GM04504 (cell line): ENCODE results near the gene ERBB4.
"Not testable (repeated sequence)": the region's sequence is repeated elsewhere in the genome, so short reads cannot be mapped to it uniquely, and the experiment has no call there.

Experiments used
- DNase-seq: peaks from one replicate; pipeline ENCODE4 v3.0.0-alpha.2; 2012; ENCODE audit warnings: low read depth

ERBB4 gene

DNA sequence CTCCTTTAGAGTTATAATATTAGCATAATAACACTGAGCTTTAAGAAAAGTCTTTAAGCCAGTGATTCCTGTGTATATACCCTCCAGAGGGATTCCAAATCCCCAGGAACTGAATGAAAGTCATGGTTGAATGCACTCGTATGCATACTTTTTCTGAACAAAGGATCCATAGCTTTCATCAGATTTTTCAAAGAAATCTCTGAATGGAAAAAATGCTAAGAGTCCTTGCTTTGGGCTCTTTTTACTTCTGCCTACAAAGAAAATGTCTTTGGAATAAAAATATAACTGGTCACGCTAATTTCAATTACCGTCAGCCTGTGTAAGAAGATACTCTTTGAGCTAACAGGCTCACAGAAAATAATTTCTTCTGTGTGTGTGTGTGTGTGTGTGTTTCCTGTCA is 939.5 kb downstream of the ERBB4 start:
- no peak for DNase-seq

DNA sequence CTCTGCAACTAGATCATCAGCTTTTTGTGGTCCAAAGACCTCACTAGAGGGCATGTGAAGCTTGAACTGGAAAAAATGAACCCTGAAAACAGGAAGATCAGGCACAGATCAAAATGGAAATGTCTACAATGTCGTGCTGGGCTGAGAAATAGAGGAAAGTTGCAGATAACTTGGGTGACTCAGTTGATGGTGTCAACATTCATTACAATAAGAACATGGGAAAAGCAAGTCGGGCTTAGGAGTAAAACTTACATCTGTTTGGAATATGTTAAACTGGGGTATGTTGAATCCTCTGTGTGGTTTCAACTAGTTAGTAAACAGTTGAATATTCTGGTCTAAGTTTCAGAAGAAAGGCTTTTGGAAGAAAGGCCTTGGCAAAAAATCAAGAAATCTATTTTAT is 940.4 kb downstream of the ERBB4 start:
- DNase-seq: no peak

DNA sequence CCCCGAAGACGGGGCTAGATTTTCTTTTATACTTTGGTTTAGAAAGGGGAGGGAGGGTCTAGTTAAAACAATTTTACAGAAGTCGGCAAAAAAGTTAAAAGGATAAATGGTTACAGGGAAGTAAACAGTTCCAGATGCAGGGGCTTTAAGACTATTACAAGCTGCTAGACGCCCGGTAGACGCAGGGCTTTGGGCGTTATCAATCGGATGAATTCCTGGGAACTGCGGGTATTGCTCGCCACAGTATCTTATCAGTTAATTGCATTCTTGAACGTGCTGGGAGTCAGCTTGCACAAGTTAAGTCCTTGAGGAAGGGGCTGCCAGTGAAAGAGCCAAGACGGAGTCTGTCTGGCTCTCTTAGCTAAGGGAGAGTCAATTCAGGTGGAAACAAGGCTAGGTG is 946.6 kb downstream of the ERBB4 start:
- DNase-seq: not testable (repeated sequence)

DNA sequence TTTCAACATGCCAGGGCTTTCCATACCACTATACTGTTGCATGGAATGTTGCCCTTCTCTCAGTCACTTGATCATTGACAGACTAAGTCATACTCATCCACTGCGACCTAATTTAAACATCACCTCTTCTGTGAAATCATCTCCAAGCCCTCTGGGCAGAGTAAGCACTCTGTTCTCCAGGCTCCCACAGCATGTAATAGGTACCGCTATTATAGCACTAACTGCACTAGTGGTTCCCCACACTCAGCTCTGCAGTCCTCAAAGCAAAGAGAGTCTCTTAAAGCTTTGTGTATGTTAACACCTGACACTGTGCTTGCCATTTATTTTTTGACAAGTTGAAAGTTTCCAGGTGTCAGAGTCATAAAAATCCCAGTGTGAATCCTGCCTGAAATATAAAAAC is 947.2 kb downstream of the ERBB4 start:
- no peak for DNase-seq

DNA sequence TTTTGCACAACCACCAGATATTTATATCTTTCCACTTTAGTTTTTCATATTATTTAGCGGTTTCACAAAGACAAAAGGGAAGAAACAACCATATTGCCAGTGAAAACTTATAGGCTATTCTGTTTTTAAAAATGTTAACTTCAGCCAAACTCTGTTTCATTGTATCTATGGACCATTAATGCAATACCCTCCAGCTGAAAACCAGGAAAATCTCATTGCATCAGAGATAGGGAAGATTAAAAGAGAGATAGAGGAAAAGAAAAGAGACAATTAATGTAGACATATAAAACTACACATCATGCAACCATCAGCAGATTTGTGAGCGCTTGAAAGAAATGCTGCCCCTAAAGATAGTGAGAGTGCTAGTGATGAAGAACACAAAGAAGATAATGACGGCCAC is 970.2 kb downstream of the ERBB4 start:
- no peak for DNase-seq

DNA sequence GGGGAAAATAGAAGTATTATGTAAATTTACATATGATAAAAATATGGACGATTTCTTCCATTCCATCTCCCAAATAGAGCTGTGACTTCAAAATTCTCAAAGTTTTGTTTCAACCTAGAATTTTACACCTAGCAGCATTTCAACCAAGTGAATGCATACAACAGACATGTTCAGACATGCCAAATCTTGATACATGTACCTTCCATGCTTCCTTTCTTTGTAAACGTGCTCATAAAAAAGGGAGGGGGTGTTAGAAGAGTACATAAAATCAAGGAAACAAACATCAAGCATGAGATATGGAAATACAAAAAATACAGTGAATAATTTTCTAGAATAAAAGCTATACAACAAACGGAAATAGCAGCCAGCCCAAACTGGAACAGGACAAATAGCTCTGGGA is 974.2 kb downstream of the ERBB4 start:
- no peak for DNase-seq

DNA sequence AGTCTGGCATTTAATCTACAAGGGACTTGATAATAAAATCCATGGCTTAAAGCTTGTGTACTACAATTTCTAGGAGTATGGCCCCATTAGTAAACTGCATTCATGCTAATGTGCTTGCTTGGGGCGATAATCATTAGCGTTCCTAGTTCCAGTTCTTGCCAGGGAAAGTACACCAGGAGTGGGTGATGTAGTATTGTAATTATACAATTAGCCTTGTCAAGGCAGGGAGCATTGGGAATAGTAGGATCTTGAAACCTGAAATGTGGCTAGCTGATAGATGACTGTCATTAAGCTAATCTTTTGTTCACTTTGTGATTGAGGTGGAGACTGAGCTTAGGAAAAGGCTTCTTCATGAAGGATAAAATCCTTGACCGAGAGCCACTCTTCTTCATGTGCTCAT is 993.0 kb downstream of the ERBB4 start:
- DNase-seq: no peak

DNA sequence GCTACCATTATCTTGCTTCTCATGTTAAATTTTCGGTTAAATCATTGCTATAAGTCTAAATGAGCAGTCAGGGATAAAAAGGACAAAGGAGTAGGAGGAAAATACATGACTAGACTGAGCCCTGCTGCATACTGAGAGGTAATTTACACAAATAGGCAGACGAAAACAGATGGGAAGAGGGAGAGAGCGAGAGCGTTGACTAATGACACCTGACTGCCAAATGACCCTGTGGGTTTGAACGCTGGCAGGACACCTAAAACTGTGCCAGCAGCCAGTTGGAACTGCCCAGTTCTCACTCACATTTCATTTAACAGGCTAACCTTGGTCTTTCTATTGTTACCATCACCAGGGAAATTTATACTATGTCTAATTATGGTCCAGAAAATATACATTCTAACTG is 1004.0 kb downstream of the ERBB4 start:
- DNase-seq: no peak

DNA sequence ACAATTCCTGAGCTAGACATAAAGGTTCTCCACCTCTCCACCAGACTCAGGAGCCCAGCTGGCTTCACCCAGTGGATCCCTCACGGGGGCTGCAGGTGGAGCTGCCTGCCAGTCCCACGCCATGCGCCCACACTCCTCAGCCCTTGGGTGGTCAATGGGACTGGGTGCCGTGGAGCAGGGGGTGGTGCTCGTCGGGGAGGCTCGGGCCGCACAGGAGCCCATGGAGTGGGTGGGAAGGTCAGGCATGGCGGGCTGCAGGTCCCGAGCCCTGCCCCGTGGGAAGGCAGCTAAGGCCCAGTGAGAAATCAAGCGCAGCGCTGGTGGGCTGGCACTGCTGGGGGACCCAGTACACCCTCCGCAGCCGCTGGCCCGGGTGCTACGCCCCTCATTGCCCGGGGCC is 1014.4 kb downstream of the ERBB4 start:
- DNase-seq: not testable (repeated sequence)

DNA sequence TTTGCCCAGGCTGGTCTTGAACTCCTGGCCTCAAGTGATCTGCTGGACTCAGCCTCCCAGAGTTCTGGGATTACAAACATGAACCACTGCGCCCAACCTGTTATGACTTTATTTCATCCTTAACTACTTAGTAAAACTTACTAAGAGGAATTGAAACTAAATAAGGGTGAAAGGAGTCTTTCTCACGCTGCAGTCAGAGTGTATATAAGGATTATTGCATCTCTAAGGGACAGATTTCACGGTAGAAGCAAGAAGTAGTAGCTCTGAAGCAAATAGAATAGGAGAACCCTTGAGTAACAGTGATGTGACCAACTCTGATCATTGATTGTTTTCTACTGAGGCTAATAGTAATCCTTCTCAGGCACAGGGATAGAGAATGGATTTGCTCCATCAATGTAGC is 1022.1 kb downstream of the ERBB4 start:
- no peak for DNase-seq

DNA sequence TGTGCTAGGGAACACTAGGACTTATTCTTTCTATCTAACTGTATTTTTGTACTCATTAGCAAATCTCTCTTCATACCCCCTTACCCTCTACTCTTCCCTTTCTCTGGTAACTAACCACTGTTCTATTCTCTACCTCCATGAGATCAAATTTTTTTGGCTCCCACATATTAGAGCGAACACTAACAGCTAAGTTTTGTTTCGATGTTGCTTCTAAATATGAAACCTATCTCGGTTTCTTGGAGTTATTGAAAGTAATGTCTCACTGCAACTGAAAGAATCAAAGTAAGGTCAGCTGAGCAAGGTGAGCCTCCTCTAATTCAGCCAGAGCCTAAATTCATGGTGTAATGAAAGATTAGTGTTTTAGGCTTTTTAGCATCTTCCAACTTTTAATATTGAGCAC is 1024.6 kb downstream of the ERBB4 start:
- no peak for DNase-seq

DNA sequence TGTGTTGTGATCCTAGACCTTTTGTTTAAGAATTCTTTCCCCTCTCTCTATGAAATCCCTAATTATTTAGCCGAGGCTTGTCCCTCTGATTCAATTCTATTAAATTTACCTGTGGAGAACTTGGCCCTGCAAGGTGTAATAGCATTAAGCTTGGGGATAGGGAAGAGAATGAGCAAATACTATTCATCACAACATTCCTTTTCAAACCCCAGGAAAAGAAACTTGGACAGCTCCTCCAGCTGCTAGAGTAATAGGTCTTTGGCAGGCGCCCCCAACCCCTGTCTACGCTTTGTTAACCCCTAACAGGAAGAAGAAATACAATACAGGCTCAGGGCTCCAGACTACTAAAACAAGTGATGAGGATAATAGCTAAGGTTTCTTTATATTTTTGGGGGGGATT is 1025.2 kb downstream of the ERBB4 start:
- no peak for DNase-seq

DNA sequence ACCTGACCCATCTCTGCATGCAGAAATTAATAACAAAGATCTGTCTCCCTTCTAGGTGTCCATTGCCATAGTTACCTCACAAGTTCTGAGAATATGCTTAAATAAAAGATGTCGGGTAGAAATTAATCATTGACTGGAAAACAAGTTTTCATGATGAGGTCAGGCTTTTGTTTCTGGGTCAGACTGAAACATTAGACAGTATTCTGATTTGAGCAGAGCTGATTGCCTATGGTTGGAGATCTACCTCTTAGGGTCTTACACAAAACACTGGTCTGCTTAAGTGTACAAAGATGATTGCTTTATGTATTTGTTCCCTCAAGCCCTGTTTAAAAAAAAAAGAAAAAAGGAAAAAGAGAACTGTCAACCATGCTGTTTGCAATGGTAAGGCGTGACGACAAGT is 1025.8 kb downstream of the ERBB4 start:
- DNase-seq: no peak

DNA sequence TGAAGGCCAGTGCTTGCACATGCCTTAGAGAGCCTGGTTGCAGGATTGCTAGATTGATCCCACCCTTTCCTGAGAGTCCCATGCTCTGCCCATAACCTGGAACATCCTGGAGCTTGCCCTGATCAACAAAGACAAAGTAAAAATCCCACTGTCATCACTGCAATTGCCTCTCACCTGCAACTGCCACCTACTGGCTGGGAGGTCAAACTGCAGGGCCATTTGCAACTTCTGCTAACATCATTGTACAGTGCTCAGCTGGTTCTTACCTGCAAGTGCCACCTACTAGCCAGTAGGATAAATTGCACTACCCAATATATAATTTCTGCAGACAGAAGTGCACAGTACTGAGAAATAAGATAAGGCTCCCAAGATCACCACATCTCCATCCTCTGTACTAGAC is 1034.7 kb downstream of the ERBB4 start:
- no peak for DNase-seq

DNA sequence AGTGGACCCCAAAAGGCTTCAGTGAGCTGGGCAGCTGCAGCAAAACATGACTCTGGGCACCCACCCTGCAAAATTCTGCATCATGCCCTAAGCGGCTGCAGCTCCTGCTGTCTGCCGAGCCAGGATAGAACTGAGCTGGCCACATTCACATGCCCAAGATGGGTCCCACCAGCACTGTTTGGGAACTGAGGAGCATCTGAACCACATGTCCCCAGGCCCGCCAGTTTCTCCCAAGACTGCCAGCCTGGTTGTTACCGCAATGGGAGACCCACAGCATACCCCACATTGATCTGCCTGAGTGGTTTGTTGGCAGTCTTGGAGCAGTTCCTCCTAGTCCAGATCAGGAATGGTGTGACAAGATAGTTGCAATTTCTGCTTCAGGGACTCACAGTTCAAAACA is 1035.4 kb downstream of the ERBB4 start:
- no peak for DNase-seq

DNA sequence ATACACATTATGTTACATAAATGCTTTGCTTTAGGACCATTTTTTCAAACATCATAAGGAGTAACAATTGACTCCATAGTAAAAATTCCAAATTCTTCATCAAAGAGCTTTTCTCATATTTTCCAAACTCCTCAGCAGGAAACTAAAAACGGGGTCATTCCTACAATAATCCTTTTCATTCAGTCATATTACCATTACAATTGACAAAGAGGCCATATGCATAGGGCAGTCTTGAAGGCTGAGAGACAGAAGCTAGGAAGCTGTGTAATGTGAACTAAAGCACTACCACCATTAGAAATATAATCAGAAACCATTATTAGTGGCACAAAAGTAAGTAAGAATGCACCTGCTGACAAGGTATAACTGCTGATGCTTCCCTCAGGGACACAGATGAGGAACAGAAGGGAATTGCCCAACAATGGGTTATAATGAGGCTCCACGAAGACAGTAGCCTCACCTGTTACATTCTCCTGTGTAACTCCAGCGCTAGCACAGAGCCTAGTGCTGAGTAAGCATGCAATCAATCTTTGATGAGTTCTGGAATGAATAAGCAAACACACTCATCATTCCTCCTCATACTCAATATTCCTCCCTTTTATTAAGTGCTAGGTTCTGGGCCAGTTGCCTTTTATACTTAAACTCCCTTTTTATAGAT is 1039.9 kb downstream of the ERBB4 start:
- DNase-seq: no peak

DNA sequence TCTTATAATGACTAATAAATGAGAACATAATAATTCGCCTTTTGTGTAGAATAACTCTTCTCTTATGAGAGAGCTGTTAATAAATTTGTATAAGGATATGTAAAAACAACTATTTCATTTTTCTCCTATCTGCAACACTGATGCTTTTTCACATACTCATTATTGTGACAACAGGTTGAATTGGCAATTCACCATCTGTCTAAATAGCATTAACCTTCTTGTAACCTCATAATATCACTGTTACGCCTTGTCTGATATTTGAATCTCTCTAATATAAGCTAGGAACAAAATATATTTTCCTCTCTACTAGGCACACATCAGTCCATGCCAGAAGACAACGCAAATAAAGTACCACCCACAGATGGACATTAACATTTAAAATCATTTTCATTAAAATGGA is 1043.3 kb downstream of the ERBB4 start:
- no peak for DNase-seq

DNA sequence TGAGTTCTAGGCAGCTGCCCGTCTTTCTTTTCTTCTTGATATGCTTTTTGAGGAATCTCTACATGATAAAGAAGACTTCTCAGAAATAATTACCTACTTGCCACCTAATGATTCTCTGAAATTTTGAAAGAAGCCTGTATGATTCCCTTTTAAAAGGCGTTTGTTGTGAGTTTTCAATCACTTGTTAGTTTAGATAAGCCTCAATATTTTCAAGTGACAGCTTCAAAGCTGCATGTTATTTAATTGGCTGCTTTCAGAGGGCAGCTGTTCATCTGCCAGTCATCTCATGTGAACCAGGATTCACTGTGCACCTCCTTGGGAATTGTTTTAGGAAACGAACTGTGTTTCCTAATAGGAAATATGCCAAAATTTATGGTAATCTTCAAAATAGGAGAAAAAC is 1044.1 kb downstream of the ERBB4 start:
- no peak for DNase-seq

DNA sequence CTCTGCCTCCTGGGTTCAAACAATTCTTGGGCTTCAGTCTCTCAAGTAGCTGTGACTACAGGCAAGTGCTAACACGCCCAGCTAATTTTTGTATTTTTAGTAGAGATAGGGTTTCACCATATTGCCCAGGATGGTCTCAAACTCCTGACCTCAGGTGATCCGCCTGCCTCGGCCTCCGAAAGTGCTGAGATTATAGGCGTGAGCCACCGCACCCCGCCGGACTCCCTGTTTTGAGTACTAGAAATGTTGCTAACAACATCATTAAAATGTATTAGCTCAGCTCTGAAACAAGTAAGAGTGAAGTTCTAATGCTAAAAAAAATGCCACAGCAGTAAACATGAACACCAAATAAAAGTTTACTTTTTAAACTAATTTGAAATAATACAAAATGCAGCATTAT is 1044.5 kb downstream of the ERBB4 start:
- no peak for DNase-seq

DNA sequence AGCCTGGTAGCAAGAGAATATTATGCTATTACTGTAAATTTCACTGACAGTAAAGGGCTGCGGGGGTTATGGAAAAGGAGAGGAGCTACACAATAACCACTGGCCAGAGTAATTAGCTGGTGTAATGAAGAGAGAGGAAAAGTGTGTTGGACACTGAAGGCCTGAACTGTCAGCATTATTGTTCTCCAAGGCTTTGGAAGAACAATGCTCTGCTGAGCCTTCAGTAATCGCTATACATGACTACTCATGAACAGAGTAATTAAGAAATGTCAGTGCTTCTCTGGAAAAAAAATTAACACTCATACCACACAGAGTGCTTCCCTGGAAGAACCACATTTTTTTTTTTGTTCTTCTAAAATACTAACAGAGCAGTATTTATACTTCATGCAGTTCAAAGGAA is 1050.9 kb downstream of the ERBB4 start:
- DNase-seq: no peak

DNA sequence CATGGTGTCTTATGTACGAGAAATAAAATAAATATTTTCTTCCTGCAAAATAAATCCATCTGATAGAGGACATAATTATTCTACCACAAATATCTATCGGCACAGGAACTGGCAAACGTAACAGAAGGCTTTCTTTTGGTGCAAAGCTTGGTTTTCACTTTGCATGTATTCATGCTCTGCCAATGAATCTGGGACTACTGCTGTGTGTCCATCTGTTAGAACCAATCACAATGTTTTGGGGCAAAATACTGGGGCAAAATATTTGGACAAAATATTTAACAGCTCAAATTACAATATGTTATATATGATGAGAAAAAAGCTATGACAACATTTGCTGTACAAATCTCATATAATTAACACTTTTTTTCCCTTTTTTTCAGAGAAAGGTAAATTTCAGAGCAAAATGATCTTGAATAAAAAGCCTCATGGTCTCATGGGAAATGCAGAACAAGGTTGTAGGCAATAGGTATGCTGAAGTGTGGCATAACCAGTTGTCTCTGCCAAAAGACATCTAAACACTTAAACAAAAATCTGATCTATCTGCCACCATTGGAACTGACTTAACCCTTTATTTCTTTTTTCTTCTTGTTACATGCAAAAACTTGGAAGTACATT is 1059.0 kb downstream of the ERBB4 start:
- no peak for DNase-seq

DNA sequence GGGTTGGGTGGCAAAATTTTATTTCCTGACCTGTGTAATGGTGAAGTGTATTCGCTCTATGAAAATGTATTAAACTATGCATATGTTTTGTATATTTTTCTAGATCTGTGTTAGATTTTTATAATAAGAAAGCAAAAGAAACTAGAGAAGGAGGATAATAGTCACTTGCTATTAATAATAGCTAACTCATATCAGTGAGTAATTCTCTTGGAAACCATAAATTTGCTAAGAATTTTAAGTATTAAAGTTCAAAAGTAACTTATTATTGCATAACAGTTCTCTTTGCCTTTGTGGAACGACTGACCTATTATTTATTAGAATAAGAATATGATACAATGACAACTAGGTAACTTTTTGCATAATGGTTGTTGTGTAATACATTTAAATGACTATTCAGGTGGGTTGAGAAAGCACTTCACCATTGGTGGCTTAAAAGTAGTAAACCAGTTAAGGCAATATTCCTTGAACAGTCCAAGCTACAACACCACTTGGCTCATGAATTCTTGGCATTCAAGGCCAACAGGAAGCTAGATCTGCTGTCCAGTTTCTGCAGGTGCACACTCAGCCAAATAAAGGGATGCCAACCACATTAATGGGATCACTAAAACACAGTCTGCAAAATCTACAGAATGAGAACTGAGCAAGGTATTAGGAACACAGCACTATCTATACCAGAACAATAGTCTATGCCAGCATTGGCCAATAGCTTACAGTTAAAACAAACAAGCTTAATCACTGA is 1060.9 kb downstream of the ERBB4 start:
- no peak for DNase-seq

DNA sequence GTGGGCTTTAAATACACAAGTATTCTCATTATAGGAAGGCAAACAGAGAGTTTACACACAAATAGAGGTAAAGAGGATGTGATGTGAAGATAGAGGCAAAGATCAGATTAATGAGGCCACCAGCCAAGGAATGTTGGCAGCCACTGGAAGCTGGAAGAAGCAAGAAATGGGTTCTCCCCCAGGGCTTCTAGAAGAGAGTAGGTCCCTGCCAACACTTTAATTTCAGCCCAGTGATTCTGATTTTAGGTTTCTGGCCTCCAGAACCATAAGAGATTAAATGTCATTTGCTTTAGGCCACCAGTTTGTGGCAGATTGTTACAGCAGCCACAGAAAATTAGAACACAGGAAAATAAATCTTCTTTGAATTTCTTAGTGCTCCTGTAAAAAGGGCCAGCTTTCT is 1065.5 kb downstream of the ERBB4 start:
- DNase-seq: no peak

DNA sequence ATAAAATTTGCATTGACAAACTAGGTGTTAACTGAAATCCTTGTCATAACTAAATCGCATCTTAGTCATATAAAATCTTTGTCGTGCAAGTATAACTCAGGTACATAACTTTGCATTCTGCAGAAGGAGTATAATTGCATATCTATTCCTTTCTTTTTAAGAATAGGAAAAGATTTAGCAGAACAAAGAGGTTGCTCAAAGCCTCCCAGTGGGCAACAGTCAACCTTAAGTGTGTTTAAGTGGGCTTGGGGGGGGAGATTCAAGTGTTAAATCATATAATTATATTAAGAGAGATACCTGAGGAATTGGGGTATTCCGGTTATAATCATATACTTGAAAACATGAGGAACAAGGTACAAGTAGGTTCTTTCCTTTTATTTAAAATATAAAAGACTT is 1068.9 kb downstream of the ERBB4 start:
- no peak for DNase-seq
